GM19239 (cell line): ENCODE results near the gene MRPL12.

Source experiments
- DNase-seq: peaks from one replicate; pipeline ENCODE4 v3.0.0; 2011; ENCODE audit warnings: low spot score; ENCODE audit not compliant: insufficient read length
- FAIRE-seq: peaks from 2 replicates; lab custom pipeline; 2011; peaks lifted over from hg19 to GRCh38; lab: Jason Lieb, UNC

The MRPL12 gene

DNA sequence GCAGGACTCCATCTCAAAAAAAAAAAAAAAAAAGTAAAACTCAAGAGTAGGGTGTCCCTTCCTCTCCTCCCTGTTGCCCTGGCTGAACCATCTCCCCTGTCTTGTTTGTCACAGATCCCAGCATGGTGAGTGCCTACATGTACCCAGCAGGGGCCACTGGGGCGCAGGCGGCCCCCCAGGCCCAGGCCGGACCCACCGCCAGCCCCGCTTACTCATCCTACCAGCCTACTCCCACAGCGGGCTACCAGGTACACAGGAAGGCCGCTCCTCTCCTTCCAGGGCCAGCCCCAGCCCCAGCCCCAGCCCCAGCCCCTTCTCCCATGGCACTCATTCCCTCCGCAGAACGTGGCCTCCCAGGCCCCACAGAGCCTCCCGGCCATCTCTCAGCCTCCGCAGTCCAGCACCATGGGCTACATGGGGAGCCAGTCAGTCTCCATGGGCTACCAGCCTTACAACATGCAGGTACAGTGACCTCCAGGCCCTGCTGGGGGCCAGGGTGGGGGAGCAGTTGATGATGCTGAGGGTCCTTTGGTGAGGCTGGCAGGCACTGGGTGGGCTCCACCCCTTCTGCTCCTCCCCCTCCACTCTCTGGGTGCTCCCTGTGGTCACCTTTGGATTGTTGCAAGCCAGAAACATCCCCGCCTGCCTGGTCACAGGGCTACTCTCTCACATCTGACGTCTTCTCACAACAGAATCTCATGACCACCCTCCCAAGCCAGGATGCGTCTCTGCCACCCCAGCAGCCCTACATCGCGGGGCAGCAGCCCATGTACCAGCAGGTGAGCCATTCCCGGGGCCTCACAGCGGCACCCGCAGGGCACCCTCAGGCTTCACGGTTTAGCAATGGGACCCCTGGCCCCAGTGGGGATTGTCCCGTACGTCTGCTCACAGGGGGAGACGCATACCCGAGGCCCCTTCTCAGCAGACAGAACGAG, 2.5 kb upstream of the MRPL12 start:
- no peak for DNase-seq
- FAIRE-seq: no peak

DNA sequence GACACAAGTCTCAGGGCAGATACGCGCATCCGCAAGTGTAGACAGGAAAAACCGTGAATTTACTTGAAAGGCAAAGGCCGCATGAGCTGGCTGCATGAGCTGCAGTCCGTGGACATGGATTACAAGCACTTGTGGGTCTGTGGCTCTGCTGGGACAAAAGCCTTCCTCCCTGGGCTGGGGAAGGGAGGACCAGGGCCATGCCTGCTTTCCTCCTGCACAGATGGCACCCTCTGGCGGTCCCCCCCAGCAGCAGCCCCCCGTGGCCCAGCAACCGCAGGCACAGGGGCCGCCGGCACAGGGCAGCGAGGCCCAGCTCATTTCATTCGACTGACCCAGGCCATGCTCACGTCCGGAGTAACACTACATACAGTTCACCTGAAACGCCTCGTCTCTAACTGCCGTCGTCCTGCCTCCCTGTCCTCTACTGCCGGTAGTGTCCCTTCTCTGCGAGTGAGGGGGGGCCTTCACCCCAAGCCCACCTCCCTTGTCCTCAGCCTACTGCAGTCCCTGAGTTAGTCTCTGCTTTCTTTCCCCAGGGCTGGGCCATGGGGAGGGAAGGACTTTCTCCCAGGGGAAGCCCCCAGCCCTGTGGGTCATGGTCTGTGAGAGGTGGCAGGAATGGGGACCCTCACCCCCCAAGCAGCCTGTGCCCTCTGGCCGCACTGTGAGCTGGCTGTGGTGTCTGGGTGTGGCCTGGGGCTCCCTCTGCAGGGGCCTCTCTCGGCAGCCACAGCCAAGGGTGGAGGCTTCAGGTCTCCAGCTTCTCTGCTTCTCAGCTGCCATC, 1.7 kb upstream of the MRPL12 start:
- FAIRE-seq (no peak), DNase-seq (no peak)

DNA sequence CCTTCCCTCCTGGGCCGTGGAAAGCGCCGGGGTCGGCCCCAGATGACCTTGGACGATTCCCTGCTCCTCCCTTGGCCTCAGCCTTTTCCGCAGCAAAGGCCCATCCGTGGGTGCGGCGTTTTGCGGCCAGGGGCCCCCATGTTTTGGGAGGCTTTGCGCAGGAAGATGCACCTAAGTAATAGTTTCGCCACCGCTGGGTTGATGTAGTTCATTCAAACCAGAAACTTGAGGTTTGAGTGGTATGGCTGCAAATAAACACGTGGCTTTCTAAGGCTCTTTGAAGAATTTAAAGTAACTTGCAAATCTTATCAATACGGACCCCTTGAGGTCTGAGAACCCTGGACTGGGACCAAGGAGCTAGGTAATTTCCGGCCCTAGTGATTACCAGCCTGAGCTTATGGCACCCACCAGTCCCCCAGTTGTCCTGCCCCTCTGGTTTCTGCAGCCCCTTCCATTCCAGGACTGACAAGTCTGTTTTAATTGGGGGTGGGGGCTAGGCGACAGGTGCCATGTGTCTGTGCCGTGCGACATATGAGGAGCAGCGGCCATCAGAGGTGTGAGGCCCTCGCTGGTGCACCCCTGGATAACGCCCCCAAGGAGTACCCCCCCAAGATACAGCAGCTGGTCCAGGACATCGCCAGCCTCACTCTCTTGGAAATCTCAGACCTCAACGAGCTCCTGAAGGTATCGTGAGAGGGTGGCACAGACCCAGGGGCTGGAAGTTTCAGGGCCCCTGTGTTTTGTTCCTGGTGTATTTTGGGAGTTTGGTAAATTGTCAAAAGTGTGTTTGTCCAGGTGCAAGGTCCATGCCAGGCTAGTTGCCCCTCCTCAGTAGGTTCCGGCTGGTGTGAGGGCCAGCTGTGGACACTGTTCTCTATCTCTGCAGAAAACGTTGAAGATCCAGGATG, 834 bp downstream of the MRPL12 start:
- DNase-seq (no peak), FAIRE-seq (no peak)

DNA sequence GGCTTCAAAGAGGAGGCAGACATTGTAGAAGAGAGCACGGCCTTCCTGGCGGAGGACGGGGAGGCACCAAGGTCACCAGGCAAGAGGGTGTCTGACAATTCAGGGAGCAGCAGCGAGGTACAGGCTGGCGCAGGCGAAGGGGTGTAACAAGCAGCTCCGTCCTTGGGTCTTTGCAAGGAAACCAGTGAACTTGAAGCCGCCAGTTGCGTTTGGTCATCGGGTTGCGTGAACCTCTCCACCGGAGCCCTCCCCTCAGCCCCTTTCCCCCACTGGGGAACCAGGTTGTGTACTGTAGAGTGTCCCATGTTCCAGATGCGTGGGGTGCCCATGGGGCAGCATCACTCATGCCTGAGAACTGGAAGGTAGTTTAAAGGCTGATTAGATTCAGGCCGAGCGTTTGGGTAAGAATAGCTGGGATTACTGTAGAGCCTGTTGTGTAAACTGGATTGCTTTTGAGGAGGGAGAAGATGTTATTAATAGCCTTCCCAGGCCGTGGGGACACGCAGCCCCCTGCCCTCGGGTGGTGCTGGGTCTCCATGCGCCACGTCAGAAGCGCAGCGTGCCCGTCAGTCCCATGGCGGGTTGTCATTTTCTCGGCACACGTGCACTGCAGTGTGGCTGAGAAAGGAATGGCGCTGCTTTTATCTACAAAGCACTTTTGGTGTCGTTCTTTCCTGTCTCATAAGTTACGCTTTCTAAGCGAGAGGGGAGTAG, 2.5 kb downstream of the MRPL12 start:
- no peak for FAIRE-seq
- DNase-seq: no peak

DNA sequence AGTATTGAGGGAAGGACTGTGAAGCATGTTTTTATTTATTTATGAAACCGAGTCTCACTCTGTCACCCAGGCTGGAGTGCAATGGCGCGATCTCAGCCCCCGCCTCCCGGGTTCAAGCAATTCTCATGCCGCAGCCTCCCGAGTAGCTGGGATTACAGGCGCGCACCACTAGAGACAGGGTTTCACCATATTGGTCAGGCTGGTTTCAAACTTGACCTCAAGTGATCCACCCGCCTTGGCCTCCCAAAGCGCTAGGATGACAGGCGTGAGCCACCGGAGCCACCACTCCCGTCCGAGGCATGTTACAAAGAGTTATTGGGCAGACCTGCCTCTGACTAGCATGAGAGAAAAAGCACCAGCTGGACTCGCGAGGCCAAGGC, 3.1 kb downstream of the MRPL12 start:
- FAIRE-seq (no peak), DNase-seq (no peak)

DNA sequence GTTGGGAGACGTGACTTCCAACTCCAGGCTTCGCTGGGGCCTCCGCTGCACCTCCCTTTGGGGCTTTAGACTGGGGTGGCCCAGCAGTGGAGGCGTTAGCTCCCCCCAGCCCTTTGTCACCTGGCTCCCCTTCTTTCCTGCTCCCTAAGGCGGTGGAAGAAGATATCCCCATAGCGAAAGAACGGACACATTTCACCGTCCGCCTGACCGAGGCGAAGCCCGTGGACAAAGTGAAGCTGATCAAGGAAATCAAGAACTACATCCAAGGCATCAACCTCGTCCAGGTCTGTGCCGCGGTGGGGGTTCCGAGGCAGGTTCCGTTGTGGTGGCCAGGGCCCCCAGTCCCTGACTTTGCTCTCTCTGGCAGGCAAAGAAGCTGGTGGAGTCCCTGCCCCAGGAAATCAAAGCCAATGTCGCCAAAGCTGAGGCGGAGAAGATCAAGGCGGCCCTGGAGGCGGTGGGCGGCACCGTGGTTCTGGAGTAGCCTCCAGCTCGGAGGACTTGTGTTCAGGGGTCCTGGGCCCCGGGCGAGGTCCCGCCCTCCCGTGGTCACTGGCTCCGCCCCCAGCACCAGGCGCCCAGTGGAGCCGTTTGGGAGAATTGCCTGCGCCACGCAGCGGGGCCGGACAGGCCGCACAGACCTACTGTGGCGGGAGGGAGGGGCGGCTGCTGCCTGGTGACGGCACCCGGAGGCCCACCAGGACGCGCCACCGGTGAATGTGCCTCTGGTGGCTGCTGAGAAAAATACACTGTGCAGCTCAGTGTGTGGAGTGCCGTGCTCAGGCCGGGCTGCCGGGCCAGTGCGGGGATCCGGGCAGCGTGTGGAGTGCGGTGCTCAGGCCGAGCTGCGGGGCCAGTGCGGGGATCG, 3.8 kb downstream of the MRPL12 start:
- FAIRE-seq (no peak), DNase-seq (no peak)

DNA sequence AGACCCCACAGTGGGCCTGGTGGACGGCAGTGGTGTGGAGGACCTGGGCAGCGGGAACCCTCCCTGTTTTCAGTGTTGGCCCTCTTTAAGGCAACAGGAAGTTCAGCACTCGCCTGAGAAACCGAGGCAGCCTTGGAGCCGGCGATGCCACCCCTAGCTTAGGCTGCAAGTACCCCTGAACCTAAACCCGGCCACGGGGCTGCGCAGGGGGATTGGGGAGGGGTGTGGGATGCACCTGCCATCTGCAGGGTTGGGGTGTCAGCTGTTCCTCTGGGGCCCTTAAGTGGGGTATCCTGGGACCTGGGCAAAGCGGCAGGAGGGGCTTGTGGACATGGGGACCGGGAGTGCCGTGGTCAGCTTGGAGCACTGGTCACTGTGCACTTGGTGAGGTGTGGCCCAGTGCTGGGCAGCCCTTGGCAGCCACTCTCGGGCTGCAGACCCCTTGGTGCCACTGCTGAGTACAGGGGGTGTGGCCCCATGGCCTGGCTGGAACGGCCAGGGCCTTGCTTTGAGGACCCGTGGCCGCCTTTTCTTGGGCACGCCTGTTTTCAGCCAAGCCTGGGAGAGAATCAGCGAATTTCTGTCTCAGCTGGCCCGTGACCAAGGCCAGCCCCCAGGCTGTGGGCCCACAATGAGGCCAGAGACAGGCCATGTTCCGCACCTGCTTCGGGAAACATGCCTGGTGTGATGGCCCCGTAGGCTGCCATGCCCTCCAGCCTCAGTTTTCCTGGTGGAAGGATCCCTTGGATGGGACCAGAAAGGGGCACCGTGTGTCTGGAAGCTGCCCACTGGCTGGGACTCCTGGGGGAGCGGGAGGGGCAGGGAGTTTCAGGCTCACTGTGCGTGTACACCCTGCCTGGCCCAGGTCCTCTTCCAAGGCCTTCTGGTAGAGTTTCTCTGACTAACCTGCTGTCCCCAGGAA, 4.8 kb downstream of the MRPL12 start:
- DNase-seq (no peak), FAIRE-seq (no peak)

DNA sequence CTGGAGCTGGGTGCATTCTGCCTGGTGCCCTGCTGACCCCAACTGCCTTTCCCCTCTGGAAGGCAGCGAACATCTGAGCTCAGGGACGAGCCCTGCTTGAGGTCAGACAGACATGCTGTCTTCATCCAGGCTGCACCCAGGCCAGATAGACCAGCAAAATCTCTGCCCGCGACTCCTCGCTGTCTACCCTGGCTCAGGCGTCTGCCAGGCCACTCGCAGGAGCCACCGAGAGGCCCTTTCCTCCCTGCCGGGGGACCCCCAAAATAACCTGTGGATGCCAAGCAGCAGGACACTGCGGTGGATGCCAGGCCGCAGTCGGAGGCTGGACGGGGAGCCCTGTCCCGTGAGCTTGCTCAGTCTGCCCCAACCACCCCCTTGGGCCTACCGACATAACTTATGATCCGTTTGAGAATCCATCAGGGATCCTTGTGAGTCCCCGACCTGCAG, 5.6 kb downstream of the MRPL12 start:
- FAIRE-seq (no peak), DNase-seq (no peak)

DNA sequence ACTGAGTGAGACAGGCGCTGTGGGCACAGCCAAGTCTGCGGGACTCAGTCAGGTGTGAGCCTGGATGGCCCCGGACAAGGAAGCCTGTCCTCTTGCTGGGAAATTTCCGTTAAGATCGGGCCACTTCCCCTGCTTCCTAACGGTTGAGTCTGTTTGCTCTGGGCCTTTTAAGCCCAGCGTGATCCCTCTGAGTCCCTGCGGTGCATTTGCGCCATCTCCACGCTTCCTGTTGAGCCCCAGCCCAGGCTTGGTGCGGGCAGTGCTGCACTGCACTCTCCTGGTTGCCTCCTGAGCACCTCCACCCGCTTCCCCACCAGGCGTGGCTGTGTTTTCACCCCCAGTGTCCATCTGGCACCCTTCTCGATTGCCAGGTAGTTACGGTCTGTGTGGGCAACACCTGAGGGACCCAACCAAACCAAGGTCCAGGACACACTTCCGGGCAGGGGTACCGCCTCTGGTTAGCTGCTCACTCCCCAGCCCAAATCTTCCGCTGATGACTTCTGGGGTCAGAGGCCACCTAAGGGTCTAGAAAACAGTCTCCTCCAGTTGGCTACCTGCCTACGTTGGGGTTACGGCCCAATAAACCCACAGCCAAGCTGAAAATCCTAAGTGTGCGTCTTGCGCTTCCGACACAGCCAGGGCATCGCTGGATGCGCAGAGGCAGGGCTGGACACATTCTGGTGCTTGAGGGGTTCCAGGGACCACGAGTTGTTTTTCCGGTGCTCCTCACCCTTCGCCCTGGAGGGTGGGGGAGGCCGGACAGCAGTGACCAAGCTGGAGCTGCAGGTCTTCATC, 7.5 kb downstream of the MRPL12 start:
- FAIRE-seq (no peak), DNase-seq (no peak)

DNA sequence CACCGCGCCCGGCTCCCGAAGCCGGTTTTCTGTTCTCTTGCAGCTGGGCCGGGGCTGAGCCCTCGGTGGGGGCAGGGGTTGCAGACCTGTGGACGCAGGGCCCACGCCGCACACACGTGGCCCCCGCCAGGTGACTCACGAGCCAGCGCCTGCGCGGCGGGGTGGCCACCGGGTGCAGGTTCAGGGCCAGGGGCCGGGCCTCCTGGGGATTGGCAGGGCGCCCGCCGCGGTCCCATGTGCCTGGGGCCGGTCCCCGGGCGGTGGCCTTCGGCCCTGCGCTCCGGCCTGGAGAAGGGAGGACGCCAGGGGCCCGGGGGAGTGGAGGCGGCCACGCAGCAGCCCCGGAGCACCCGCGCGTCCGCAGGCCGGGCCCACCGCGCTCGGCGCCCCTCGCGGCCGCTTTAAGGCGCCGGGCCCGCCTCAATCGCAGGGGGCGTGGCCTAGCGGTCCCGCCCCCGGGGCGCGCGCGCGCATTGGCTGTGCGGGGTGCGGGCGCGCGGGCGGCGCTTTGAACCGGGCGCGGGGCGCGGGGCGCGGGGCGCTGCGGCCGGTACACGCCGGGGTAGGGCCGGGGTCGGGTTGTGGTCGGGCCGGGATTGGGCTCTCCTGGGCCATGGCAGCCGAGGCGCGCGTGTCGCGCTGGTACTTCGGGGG, 8.8 kb downstream of the MRPL12 start, which contains the start of gene SLC25A10:
Gene SLC25A10 (plus strand): TSS at position 471 of the 654 bp plus-strand sequence. CDS start 143 bp downstream, at position 614.
- FAIRE-seq: no peak
- DNase-seq: peak; percentile 95

DNA sequence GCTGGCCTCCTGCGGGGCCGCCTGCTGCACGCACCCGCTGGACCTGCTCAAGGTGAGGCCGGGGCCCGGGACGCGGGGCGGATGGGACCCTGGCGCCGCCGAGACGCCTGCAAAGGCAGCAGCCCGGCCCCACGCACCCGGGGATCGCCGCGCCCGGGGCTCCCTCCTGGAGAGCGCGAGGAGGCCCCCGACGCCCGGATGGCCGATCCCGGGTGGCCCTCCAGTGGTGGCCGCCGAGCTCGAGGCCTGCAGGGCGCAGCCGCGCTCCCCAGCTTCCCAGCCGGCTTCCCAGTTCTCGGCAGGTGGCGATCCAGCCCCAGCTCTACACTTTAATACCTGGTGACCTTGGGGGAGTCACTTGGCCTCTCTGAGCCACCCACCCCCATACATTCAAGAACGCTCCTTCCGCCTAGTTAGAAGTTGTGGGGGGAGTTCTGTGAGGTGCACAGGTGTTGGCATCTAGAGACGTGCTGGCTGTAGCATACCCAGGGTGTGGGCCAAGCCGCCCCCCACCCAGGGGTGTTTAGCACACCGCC, 9.4 kb downstream of the MRPL12 start:
- FAIRE-seq: no peak
- DNase-seq: no peak

DNA sequence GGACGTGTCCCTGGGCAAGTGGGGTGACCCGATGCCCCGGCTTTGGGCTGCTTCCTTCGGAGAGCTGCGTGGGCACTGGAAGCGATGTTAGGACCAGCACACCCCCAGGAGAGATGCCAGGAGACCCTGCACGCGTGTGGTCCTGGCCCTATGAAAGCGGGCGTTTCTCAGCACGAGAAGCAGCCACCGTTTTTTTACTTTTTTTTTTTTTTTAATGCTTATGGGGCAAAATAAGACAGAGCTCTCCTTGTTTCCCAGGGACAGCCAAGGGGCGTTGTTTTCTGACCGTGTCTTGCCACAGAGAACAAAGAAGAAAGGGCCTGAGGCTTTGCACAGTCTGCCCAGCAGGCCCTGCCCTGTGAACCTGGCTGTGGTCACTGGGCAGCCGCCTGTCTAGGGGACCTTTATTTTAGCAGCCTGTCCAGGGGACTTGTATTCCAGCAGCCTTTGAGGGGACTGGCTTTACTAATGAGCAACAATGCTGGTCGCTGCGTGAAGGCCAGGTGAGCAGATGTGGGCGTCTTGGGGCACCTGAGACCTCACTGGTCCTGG, 9.9 kb downstream of the MRPL12 start:
- FAIRE-seq (no peak), DNase-seq (no peak)

DNA sequence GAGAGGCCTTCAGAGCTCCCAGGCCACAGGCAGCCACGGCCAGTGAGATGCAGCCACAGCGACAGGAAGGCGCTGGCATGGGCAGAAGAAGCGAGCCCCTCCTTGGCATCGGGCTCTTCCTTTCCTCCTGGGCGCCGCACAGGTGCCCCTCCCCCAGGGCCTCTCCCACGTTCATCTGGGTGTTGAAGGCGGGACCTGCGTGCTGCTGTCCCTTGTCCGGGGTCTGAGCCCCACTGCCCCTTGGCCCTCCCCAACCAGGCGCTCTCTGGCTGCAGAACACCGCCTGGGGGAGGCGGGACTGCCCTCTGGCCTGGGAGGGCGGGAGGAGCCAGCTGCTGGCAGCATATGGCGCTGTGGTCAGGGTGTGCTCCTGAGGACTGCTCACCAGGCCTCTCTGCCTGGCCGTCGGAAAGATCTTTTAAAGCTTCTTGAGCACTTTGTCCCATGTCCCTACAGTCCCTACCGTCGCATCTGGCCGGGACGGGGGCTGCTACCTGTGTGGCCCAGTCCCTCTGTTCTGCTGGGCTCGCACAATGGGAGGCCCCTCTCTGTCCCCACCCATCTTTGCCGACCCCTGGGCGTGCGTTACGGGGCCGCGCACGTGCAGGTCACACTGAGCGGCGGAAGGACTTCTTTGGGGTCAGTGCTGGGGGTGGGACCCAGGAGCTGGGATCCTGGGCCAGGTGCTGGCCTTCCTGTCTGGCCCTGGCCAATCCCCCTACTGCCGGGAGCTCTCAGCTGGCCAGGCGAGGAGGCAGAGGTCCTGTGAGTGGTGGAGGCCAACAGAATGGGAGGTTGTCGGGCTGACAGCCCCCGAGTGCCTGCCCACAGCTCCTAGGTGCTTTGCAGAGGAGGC, 10.6 kb downstream of the MRPL12 start:
- DNase-seq (no peak), FAIRE-seq (no peak)

DNA sequence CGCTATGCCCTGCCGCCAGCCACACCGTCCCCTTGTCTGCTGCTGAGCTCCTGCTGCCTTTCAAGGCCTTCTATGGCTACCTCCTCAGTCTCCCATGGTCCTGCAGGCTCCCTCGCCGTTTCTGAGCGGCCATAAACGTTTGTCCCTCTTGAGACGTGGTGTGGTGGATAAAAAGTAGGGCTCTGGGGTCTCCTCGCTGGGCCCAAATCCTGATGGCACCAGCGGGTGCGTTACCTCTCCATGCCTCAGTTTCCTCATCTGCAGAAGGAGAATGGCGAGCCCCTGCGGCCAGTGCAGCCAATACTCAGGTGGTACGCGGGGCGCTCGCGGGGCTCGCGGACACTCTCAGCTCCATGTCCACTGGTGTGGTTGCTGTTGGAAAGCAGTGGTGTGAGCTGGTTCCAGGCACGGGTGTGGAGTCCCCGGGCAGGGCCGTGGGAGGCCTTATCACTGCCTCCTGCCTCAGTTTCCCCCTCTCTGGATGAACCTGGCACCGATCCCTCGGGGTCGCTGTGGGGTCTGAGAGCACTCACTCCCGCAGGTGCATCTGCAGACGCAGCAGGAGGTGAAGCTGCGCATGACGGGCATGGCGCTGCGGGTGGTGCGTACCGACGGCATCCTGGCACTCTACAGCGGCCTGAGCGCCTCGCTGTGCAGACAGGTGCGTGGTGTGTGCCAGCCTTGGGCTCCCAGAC, 11.4 kb downstream of the MRPL12 start:
- FAIRE-seq: no peak
- no peak for DNase-seq
